Sigmoid colon (tissue), 7 donors: ENCODE measurements around the gene ZFHX2. TPM values are rescaled to one million over a fixed set of nuclear protein-coding genes. Genes with fewer than 3 reads are reported as not detected.
"Not testable (repeated sequence)": the region's sequence is repeated elsewhere in the genome, so short reads cannot be mapped to it uniquely, and the experiment has no call there.

Experiments
- DNase-seq: peaks from one replicate; pipeline ENCODE4 v3.0.0-alpha.2; 2019
- H3K27ac ChIP-seq, 4 donors: fragments of 200-600 bp; sonication (generic); one replicate each; pipeline ENCODE4 v1.5.1; 2016 to 2019; ENCODE audit warnings: mild to moderate bottlenecking in 1 of 4
- H3K27me3 ChIP-seq, 3 donors: fragments of 200-600 bp; sonication (generic); one replicate each; pipeline ENCODE4 v1.5.1; 2019; ENCODE audit warnings: mild to moderate bottlenecking in 1 of 3
- H3K36me3 ChIP-seq, 4 donors: fragments of 200-600 bp; sonication (generic); one replicate each; pipeline ENCODE4 v1.5.1; 2016 to 2019
- H3K4me1 ChIP-seq, 4 donors: fragments of 200-600 bp; sonication (generic); one replicate each; pipeline ENCODE4 v1.5.1; 2017 to 2019
- H3K4me3 ChIP-seq, 4 donors: fragments of 200-600 bp; sonication (generic); one replicate each; pipeline ENCODE4 v1.5.1; 2017 to 2019; ENCODE audit warnings: mild to moderate bottlenecking in 2 of 4, moderate library complexity in 1 of 4
- H3K9me3 ChIP-seq, 4 donors: fragments of 200-600 bp in 3 of 4; sonication (generic) in 3 of 4; one replicate each; pipeline versions ENCODE4 v1.5.1 to v1.6.1; 2013 to 2019
- CTCF ChIP-seq, 4 experiments: fragments of 450-650 bp in 3 of 4; fragments of 200-600 bp in 1 of 4; IDR thresholded peaks; one replicate each; pipeline ENCODE4 v1.5.1; 2016 to 2019; ENCODE audit warnings: antibody characterized with exemption in 4 of 4, mild to moderate bottlenecking in 3 of 4, moderate library complexity in 2 of 4
- EP300 ChIP-seq, 4 donors: sonication (generic); formaldehyde crosslinking; IDR thresholded peaks; one replicate each; pipeline ENCODE4 v1.6.1; 2017; ENCODE audit warnings: antibody characterized with exemption in 4 of 4
- POLR2A ChIP-seq, 2 donors: fragments of 450-650 bp; IDR thresholded peaks; one replicate each; pipeline ENCODE4 v1.6.1; 2016; ENCODE audit warnings: antibody characterized with exemption in 2 of 2, mild to moderate bottlenecking in 2 of 2, moderate library complexity in 2 of 2
- POLR2AphosphoS5 ChIP-seq, 4 donors: sonication (generic); formaldehyde crosslinking; IDR thresholded peaks; one replicate each; pipeline ENCODE4 v1.6.1; 2017; ENCODE audit warnings: antibody characterized with exemption in 4 of 4
- WGBS, 2 donors: extraction: QIAGEN DNeasy Blood & Tissue Kit; methylation state at CpG; one replicate each; pipeline ENCODE4 v1.1.7; 2013; 5-methylcytosine and 5-hydroxymethylcytosine counted together
- intact Hi-C: fragments of 100-400 bp; cut with DNase I; formaldehyde crosslinking; loops from one replicate; pipeline ENCODE4 v1.15.1; 2023
- polyA plus RNA-seq, 3 donors: library from polyadenylated mRNA; stranded (reverse); fragments of 200-250 nt; gene quantifications; one replicate each; pipeline ENCODE4 v1.2.3, GENCODE V29; 2013
- total RNA-seq, 4 donors: library from RNA; depleted of rRNA; stranded (reverse); fragments of >200 nt; gene quantifications; one replicate each; pipeline ENCODE4 v1.1.0, GENCODE V29; 2016
- donor health status: healthy with polysubstance abuse.
- donor health status: Bipolar disorder and iron deficiency.
- donor health status: healthy.

The ZFHX2 gene
- total and polyA plus RNA-seq, 7 donors, result under 0.01 to 1.9 (median 0.56) TPM; not detected in 1

GRCh38 chr14:23538050-23538718 is 13.4 kb downstream of the ZFHX2 start:
- Histone ChIP-seq H3K27ac (no peak overlapping the region), H3K4me1 (peaks cover 0 to 10% (median 5%) of the 10 kb centered on the region in 4 donors), H3K27me3 (no peaks in the 10 kb centered on the region), H3K36me3 (peaks cover 0 to 17% (median 0%) of the 10 kb centered on the region in 4 donors), H3K9me3 (no peaks in the 10 kb centered on the region), H3K4me3 (no peak overlapping the region)
- DNase-seq, result no peak
- no peak for TF ChIP-seq EP300 (IDR thresholded peaks at IDR 0.05)
- no peak for TF ChIP-seq CTCF (IDR thresholded peaks at IDR 0.05)
- TF ChIP-seq POLR2A (IDR thresholded peaks at IDR 0.05), result no peak
- no peak for TF ChIP-seq POLR2AphosphoS5 (IDR thresholded peaks at IDR 0.05)
- 79 to 86% methylated on average over 10 of the region's 10 CpGs for WGBS, 2 donors
- intact Hi-C loops, result no loop called here

GRCh38 chr14:23537351-23538049 is 14.1 kb downstream of the ZFHX2 start:
- intact Hi-C loops, result no loop called here

GRCh38 chr14:23536906-23537305 is 14.7 kb downstream of the ZFHX2 start:
- H3K27me3 ChIP-seq, result not testable (repeated sequence)

More at GRCh38 chr14:23537351-23538049, 14.1 kb downstream of the ZFHX2 start:
- WGBS, 2 donors, result 54 to 78% methylated on average over 13 of the region's 13 CpGs
- no peak for DNase-seq
- Histone ChIP-seq H3K27ac (no peak overlapping the region), H3K4me1 (peaks cover 0 to 10% (median 5%) of the 10 kb centered on the region in 4 donors), H3K4me3 (no peak overlapping the region), H3K27me3 (no peaks in the 10 kb centered on the region), H3K9me3 (no peaks in the 10 kb centered on the region), H3K36me3 (peaks cover 0 to 13% (median 0%) of the 10 kb centered on the region in 4 donors)
- TF ChIP-seq CTCF (IDR thresholded peaks at IDR 0.05), result no peak
- TF ChIP-seq POLR2A (IDR thresholded peaks at IDR 0.05), result no peak
- no peak for TF ChIP-seq EP300 (IDR thresholded peaks at IDR 0.05)
- TF ChIP-seq POLR2AphosphoS5 (IDR thresholded peaks at IDR 0.05), result no peak

GRCh38 chr14:23536494-23536893 is 15.1 kb downstream of the ZFHX2 start:
- intact Hi-C loops, result no loop called here
- DNase-seq, result no peak
- Histone ChIP-seq H3K4me1 (peaks cover 0 to 10% (median 5%) of the 10 kb centered on the region in 4 donors), H3K27ac (no peak overlapping the region), H3K4me3 (no peak overlapping the region), H3K9me3 (no peaks in the 10 kb centered on the region), H3K36me3 (peaks cover 0 to 13% (median 0%) of the 10 kb centered on the region in 4 donors), H3K27me3 (no peaks in the 10 kb centered on the region)
- TF ChIP-seq POLR2A (IDR thresholded peaks at IDR 0.05) (no peak), POLR2AphosphoS5 (IDR thresholded peaks at IDR 0.05) (no peak), EP300 (IDR thresholded peaks at IDR 0.05) (no peak), CTCF (IDR thresholded peaks at IDR 0.05) (no peak)
- WGBS, 2 donors, result 95 to 96% methylated on average over 2 of the region's 2 CpGs

More at GRCh38 chr14:23536906-23537305, 14.7 kb downstream of the ZFHX2 start:
- H3K9me3 ChIP-seq, DNase-seq, H3K4me3 ChIP-seq, intact Hi-C loops, H3K27ac ChIP-seq: not testable (repeated sequence)
- Histone ChIP-seq H3K36me3 (peaks cover 0 to 13% (median 0%) of the 10 kb centered on the region in 4 donors), H3K4me1 (peaks cover 0 to 10% (median 5%) of the 10 kb centered on the region in 4 donors)
- WGBS, 2 donors, result 89 to 93% methylated on average over 6 of the region's 6 CpGs

GRCh38 chr14:23535943-23536342 is 15.6 kb downstream of the ZFHX2 start:
- intact Hi-C loops, result no loop called here
- Histone ChIP-seq H3K27me3 (no peaks in the 10 kb centered on the region), H3K27ac (no peak overlapping the region), H3K36me3 (peaks cover 0 to 13% (median 0%) of the 10 kb centered on the region in 4 donors), H3K4me3 (no peak overlapping the region), H3K9me3 (no peaks in the 10 kb centered on the region), H3K4me1 (peaks cover 0 to 10% (median 5%) of the 10 kb centered on the region in 4 donors)
- TF ChIP-seq CTCF (IDR thresholded peaks at IDR 0.05), result no peak
- no peak for TF ChIP-seq EP300 (IDR thresholded peaks at IDR 0.05)
- no peak for TF ChIP-seq POLR2A (IDR thresholded peaks at IDR 0.05)
- no peak for TF ChIP-seq POLR2AphosphoS5 (IDR thresholded peaks at IDR 0.05)
- DNase-seq, result no peak
- WGBS, 2 donors, result 88 to 90% methylated on average over 4 of the region's 4 CpGs
